Subcutaneous abdominal adipose tissue (tissue), 5 donors: ENCODE measurements around the gene STAMBP.
"Not testable (repeated sequence)": the region's sequence is repeated elsewhere in the genome, so short reads cannot be mapped to it uniquely, and the experiment has no call there.

Experiments used
- H3K27ac ChIP-seq: one replicate; pipeline ENCODE4 v1.7.0; 2013; ENCODE audit warnings: low read depth, mild to moderate bottlenecking, inconsistent platforms, low read length, moderate library complexity
- H3K27me3 ChIP-seq, 5 donors: one replicate each; pipeline ENCODE4 v1.7.0; 2013; ENCODE audit warnings: low read length in 5 of 5, inconsistent platforms in 1 of 5; ENCODE audit not compliant: control insufficient read depth in 5 of 5, insufficient read depth in 4 of 5
- H3K36me3 ChIP-seq, 5 donors: one replicate each; pipeline ENCODE4 v1.7.0; 2013; ENCODE audit warnings: low read length in 5 of 5; ENCODE audit not compliant: control insufficient read depth in 5 of 5, insufficient read depth in 5 of 5
- H3K4me1 ChIP-seq, 5 donors: one replicate each; pipeline ENCODE4 v1.7.0; 2013; ENCODE audit warnings: low read length in 5 of 5, mild to moderate bottlenecking in 3 of 5, moderate library complexity in 1 of 5; ENCODE audit not compliant: control insufficient read depth in 5 of 5, insufficient read depth in 5 of 5
- H3K4me3 ChIP-seq, 5 donors: one replicate each; pipeline ENCODE4 v1.7.0; 2013; ENCODE audit warnings: low read length in 5 of 5, low read depth in 1 of 5
- H3K9ac ChIP-seq, 5 donors: one replicate each; pipeline ENCODE4 v1.7.0; 2013; ENCODE audit warnings: low read length in 5 of 5, mild to moderate bottlenecking in 4 of 5, moderate library complexity in 3 of 5
- H3K9me3 ChIP-seq, 5 donors: one replicate each; pipeline ENCODE4 v1.7.0; 2013; ENCODE audit warnings: low read length in 5 of 5; ENCODE audit not compliant: control insufficient read depth in 5 of 5
- donor health status: healthy.
- donor health status: healthy.
- donor health status: healthy.
- donor health status: healthy.
- donor health status: healthy.

STAMBP gene

DNA sequence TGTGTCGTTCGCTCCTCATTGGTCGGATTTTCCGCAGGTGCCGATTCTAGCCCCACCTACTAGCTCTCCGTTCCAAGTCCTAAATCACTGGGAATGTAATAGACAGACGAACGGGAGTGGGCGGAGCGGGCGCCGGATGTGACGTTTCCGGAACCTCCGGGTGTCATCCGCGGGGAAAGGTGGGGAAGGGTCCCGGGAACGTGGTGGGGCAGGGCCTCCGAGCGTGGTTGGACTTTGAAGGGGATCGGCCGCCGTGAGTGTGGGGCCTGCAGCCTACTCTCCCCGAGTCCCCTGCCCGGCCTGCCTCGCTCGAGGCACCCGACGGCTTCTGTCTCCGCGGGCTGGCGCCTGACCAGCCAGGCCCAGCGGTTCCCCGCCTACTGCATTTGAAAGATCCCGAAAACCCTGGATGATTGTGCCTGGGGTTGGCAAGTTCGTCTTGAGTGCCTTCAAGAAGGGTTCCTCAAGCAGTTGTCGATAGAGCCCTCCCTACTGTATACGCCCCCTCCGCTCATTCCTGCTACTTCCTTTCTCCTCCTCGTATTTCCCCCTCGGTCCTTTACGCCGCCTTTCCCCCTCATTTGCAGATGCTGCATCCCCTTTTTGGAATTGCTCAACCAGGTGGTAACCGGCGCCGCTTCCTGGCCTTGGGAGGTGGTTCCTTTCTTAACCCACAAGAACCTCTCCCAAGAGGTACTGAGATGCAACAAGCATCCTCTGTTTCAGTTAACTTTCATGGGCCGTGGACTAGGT is at the start of gene STAMBP:
TSS of gene STAMBP (plus strand) at position 144 of the 753 bp plus-strand sequence. CDS start 1,896 bp downstream, outside the sequence.
- Histone ChIP-seq H3K4me3 (peak within 1 kb of the TSS; percentile 77 to 94 (median 89)), H3K36me3 (peaks cover 5 to 23% (median 6%) of the 10 kb centered on the region in 5 donors), H3K9me3 (no peaks in the 10 kb centered on the region), H3K27ac (peak within 1 kb of the TSS; percentile 93), H3K4me1 (peaks cover 0 to 29% (median 21%) of the 10 kb centered on the region in 5 donors), H3K27me3 (no peaks in the 10 kb centered on the region), H3K9ac (peak within 1 kb of the TSS; percentile 92 to 95 (median 93))

DNA sequence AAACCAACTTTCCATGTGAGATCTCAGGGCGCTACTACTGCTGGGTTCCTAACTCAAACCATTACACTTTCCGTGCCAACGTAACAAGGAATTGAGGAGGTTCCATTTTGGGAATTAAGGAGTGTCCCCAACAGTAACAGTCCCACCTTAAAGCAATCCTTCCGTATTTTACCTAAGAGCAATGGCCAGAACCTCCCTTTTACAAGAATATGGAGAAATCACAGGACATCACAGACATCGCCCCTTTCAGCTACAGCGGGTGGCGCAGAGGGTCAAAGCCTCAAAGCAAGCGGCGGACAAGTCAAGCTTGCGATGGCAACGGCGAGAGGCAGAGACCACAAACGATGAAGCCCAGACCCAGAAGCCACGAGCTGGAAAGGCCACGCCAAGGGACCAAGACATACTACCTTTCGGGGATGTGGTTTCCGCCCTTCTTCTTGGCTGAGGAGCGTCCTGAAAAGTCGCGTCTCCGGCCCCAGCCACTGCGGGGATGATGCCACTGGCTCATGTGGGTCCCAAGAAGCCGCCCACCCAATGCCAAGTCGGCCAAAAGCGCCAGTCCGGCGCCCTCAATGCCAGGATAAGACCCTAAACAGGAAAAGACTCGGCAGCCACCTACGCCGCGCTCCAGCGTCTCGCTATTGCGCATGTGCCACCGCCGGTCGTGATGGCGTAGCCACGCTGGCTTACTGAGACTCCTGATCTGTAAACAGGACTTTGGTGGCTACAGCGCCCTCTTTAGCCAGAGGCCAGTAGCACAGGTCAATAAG is 49.1 kb upstream of the STAMBP start, which contains the start of gene DUSP11:
TSS of gene DUSP11 (minus strand) at position 637 of the 770 bp plus-strand sequence. CDS start at position 508, 129 bp downstream.
- Histone ChIP-seq H3K36me3 (peaks cover 8 to 18% (median 16%) of the 10 kb centered on the region in 5 donors), H3K9ac (peak within 1 kb of the TSS; percentile 53 to 92 (median 84)), H3K27me3 (no peaks in the 10 kb centered on the region), H3K4me3 (peak within 1 kb of the TSS; percentile 85 to 98 (median 95)), H3K4me1 (peaks cover 2 to 19% (median 15%) of the 10 kb centered on the region in 5 donors), H3K9me3 (no peaks in the 10 kb centered on the region), H3K27ac (peak within 1 kb of the TSS; percentile 82)

DNA sequence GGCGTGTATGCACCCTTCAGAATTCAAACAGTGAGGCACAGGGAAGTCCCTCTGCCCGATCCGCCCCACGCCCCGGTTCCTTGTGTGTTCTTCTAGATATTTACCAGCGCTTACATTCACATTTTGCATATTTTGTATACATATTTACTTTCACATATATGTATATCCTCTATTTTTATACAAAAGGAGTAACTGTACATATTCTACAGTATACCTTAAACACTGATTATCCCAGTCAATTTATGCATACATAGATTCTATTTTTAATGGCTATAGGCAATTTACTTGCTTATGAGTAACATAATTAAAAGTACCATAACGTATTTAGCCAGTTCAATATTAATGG is 48.6 kb upstream of the STAMBP start:
- peak overlapping the region; percentile 82 for H3K27ac ChIP-seq

DNA sequence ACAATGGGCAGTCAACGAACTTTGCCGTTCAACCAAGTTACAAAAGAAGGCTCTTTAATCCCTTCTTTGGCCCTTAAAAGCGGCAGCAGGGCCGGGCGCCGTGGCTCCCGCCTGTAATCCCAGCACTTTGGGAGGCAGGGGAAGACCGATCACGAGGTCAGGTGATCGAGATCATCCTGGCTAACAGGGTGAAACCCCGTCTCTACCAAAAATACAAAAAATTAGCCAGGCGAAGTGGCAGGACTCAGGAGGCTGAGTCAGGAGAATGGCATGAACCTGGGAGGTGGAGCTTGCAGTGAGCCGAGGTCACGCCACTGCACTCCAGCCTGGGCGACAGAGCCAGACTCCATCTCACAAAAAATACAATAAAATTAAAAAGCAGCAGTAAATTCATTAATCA is 45.4 kb upstream of the STAMBP start:
- H3K4me1 ChIP-seq, result peaks cover 2 to 15% (median 11%) of the 10 kb centered on the region in 5 donors
- H3K27ac ChIP-seq, H3K9me3 ChIP-seq, H3K9ac ChIP-seq, H3K27me3 ChIP-seq, H3K4me3 ChIP-seq, H3K36me3 ChIP-seq: not testable (repeated sequence)

More for the DNA sequence above, 48.6 kb upstream of the STAMBP start:
- peaks cover 2 to 19% (median 15%) of the 10 kb centered on the region in 5 donors for H3K4me1 ChIP-seq
- no peaks in the 10 kb centered on the region for H3K9me3 ChIP-seq
- H3K9ac ChIP-seq, result peak overlapping the region in 3 of 5 donors; percentile 23 to 92 (median 89)
- H3K4me3 ChIP-seq, result peak overlapping the region; percentile 85 to 98 (median 95)
- H3K27me3 ChIP-seq, result no peaks in the 10 kb centered on the region
- peaks cover 6 to 14% (median 13%) of the 10 kb centered on the region in 5 donors for H3K36me3 ChIP-seq

DNA sequence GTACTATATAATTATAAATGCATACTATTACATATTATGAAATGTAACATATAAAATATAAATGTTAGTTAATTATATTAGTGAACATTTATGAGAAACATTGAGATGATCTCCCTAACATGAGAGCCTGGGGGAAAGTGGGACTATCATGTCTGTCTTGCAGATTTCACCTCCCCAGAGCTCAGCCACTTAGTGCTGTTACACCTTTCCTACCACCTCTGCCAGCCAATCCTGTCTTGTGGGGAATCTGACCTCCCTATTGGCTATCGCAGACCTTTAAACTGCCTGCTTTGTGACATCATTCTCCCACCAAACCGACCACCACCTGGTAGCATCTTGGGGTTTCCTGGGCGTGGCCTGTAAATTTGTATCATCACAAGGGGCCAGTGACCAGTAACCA is 44.9 kb upstream of the STAMBP start, which contains the start of gene C2orf78:
TSS of gene C2orf78 (plus strand) at position 301 of the 400 bp plus-strand sequence. CDS start 127 bp downstream, outside the sequence.
- not testable (repeated sequence) for H3K4me3 ChIP-seq, H3K27ac ChIP-seq, H3K9ac ChIP-seq, H3K36me3 ChIP-seq, H3K27me3 ChIP-seq, H3K9me3 ChIP-seq
- peaks cover 0 to 10% (median 6%) of the 10 kb centered on the region in 5 donors for H3K4me1 ChIP-seq

DNA sequence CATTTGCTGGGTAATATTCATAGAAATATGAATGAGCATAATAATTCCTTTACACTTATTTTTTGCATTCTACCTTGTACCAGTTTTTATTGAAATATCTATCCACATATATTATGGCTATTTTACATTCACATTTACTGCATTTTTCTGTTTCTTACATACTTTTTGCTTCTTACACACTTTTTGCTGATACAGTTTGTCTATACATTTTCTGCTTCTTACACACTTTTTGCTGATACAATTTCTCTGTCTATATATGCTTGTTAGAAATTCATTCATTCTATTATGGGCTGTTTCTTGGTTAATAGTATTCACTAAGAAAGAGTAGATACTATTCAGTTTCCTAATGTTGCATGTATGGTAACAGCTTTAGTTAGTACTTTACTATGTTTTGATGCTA is 16.9 kb upstream of the STAMBP start:
- Histone ChIP-seq H3K4me3 (no peak overlapping the region), H3K27ac (no peak overlapping the region), H3K36me3 (no peaks in the 10 kb centered on the region), H3K9ac (no peak overlapping the region), H3K9me3 (no peaks in the 10 kb centered on the region), H3K27me3 (peaks cover 0 to 10% (median 8%) of the 10 kb centered on the region in 5 donors), H3K4me1 (no peaks in the 10 kb centered on the region)

DNA sequence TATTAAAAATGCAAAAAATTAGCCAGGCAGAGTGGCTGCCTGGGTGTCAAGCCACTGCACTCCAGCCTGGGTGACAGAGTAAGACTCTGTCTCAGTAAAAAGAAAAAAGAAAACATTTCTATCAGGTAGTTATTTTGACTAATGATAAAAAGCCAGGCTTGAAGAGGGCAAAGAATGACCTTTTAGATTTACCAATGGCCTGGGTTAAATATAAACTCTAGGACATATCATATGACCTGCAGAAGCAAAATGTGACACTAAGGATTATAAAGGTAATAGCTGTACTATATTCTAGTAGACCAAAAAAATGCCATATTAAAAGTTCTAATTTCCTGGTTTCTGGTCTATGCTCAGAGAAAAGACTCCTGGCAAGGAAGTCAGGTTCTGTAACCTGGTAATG is 16.1 kb upstream of the STAMBP start:
- Histone ChIP-seq H3K4me1 (no peaks in the 10 kb centered on the region), H3K27me3 (peaks cover 0 to 10% (median 8%) of the 10 kb centered on the region in 5 donors), H3K36me3 (no peaks in the 10 kb centered on the region), H3K9me3 (no peaks in the 10 kb centered on the region), H3K27ac (no peak overlapping the region), H3K9ac (no peak overlapping the region), H3K4me3 (no peak overlapping the region)

DNA sequence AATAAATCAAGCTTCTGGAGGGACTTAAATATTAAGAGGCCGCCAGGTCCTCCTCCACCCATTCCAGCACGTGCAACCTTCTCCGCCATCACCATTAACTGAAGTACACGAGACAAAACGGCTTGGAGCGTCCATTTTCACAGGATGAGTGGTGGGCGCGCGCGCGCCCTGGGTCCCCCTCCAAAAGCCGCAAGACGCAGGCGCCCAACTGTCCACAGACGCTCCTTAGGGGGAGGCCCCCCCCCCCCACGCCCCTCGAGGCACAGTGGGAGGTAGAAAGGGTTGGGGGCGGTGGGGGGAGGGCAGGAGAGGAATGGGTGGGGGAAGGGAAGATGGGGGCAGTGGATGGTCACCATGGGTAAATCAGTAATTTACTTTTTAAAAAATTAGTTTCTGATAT is 10.5 kb upstream of the STAMBP start:
- Histone ChIP-seq H3K4me3 (no peak overlapping the region), H3K4me1 (no peaks in the 10 kb centered on the region), H3K9ac (no peak overlapping the region), H3K27ac (no peak overlapping the region), H3K27me3 (peaks cover 0 to 17% (median 8%) of the 10 kb centered on the region in 5 donors), H3K36me3 (no peaks in the 10 kb centered on the region), H3K9me3 (no peaks in the 10 kb centered on the region)

DNA sequence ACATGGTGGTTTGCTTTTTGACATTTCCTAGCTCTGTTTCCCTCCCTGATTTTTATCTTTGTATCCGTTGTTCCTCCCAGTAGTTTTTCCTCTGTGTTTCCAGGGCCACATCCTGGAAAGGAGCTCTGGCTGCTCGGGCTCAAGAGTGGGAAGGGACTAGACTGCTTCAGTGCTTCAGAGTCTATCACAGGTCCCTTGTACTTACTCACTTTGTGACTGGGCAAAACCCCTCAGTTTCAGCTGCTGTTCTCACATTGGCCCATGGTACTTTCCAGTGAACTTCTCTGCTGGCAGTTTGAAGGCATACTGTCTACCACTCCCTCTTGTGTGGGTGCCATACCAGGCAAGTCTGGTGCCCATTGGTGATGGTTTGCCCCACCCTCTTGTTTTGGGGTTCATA is 7.5 kb upstream of the STAMBP start:
- Histone ChIP-seq H3K9me3 (no peaks in the 10 kb centered on the region), H3K36me3 (no peaks in the 10 kb centered on the region), H3K27me3 (peaks cover 0 to 8% (median 6%) of the 10 kb centered on the region in 5 donors), H3K4me3 (no peak overlapping the region), H3K27ac (no peak overlapping the region), H3K9ac (no peak overlapping the region), H3K4me1 (peaks cover 0 to 7% (median 4%) of the 10 kb centered on the region in 5 donors)

DNA sequence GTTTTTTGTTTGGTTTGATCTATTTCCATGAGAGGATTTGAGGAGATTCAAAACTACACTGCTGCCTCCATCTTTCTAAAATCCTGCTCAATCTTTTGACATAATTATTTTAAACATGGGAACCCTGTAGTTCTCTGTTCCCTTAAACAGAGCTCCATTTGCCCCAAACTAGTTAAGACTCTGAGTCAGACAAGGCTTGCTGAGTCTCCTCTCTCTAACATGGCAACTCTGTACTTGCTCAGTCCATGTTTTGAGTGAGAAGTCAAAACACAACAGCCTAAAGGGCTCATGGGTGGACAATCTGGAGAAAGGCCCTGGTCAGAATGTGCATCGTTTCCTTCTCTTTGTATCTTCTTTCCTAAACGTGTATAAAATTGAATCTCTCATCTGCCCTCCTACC is 7.1 kb upstream of the STAMBP start:
- no peak overlapping the region for H3K4me3 ChIP-seq
- peaks cover 0 to 7% (median 4%) of the 10 kb centered on the region in 5 donors for H3K4me1 ChIP-seq
- H3K27me3 ChIP-seq, result peaks cover 0 to 8% (median 1%) of the 10 kb centered on the region in 5 donors
- H3K9ac ChIP-seq, result no peak overlapping the region
- no peak overlapping the region for H3K27ac ChIP-seq
- H3K9me3 ChIP-seq, result no peaks in the 10 kb centered on the region
- H3K36me3 ChIP-seq, result no peaks in the 10 kb centered on the region
